GM23338 (cell line): ENCODE measurements around the gene GRID1. TPM values are rescaled to one million over a fixed set of nuclear protein-coding genes. Genes with fewer than 3 reads are reported as not detected.

Experiments used
- ATAC-seq: fragments of 200-7000 bp; cut with Tn5 transposase; 3 replicates; pipeline ENCODE4 v1.9.1; 2020
- DNase-seq: peaks from one replicate; pipeline ENCODE4 v3.0.0-alpha.2; 2015; ENCODE audit warnings: low spot score
- H2AFZ ChIP-seq: fragments of 200-600 bp; sonication (generic); 2 replicates; pipeline ENCODE4 v1.8.0; 2016; ENCODE audit warnings: antibody characterized with exemption, mild to moderate bottlenecking, moderate library complexity
- H3F3A ChIP-seq: fragments of 200-600 bp; sonication (generic); replicated peaks from 2 replicates; pipeline ENCODE4 v1.8.0; 2017; ENCODE audit warnings: antibody characterized with exemption, mixed run types, low read depth
- H3K27ac ChIP-seq: fragments of 200-600 bp; sonication (generic); 2 replicates; pipeline ENCODE4 v1.6.1; 2016; ENCODE audit warnings: low read depth
- H3K27me3 ChIP-seq: fragments of 200-600 bp; sonication (generic); 2 replicates; pipeline ENCODE4 v1.8.0; 2016; ENCODE audit warnings: mild to moderate bottlenecking, mixed run types, moderate library complexity; ENCODE audit not compliant: insufficient read depth
- H3K36me3 ChIP-seq: fragments of 200-600 bp; sonication (generic); 2 replicates; pipeline ENCODE4 v1.8.0; 2016; ENCODE audit warnings: mild to moderate bottlenecking; ENCODE audit not compliant: insufficient read depth
- H3K4me1 ChIP-seq: fragments of 200-600 bp; sonication (generic); 2 replicates; pipeline ENCODE4 v1.8.0; 2016; ENCODE audit warnings: mild to moderate bottlenecking, moderate library complexity; ENCODE audit not compliant: insufficient read depth
- H3K4me2 ChIP-seq: fragments of 200-600 bp; sonication (generic); 2 replicates; pipeline ENCODE4 v1.7.1; 2017; ENCODE audit warnings: mixed run types
- H3K4me3 ChIP-seq: fragments of 200-600 bp; sonication (generic); 2 replicates; pipeline ENCODE4 v1.6.1; 2016; ENCODE audit warnings: mixed run types
- H3K79me2 ChIP-seq: fragments of 200-600 bp; sonication (generic); replicated peaks from 2 replicates; pipeline ENCODE4 v1.8.0; 2017; ENCODE audit warnings: mild to moderate bottlenecking; ENCODE audit not compliant: insufficient read depth
- H3K9me2 ChIP-seq: fragments of 200-600 bp; sonication (generic); 2 replicates; pipeline ENCODE4 v1.8.0; 2017; ENCODE audit not compliant: insufficient read depth
- H4K20me1 ChIP-seq: fragments of 200-600 bp; sonication (generic); replicated peaks from 2 replicates; pipeline ENCODE4 v1.8.0; 2017; ENCODE audit warnings: mild to moderate bottlenecking; ENCODE audit not compliant: insufficient read depth
- H3K27ac Mint-ChIP-seq: 2 replicates; pipeline ENCODE4 v1.8.0; 2020; ENCODE audit warnings: inconsistent platforms, mild to moderate bottlenecking, moderate library complexity, mixed read lengths
- H3K27me3 Mint-ChIP-seq: 3 replicates; pipeline ENCODE4 v1.8.0; 2022; ENCODE audit warnings: low read depth, mild to moderate bottlenecking, moderate library complexity, mixed read lengths, inconsistent platforms; ENCODE audit not compliant: insufficient read depth, poor library complexity
- H3K36me3 Mint-ChIP-seq: 3 replicates; pipeline ENCODE4 v1.8.0; 2021; ENCODE audit warnings: low read depth, mild to moderate bottlenecking, inconsistent platforms, moderate library complexity, mixed read lengths
- H3K4me1 Mint-ChIP-seq: 3 replicates; pipeline ENCODE4 v1.8.0; 2020; ENCODE audit warnings: mild to moderate bottlenecking, inconsistent platforms, mixed read lengths
- H3K4me3 Mint-ChIP-seq: 3 replicates; pipeline ENCODE4 v1.8.0; 2021; ENCODE audit warnings: moderate library complexity, mild to moderate bottlenecking, inconsistent platforms, mixed read lengths
- H3K9me3 Mint-ChIP-seq: 3 replicates; pipeline ENCODE4 v1.8.0; 2020; ENCODE audit warnings: moderate library complexity, mild to moderate bottlenecking, inconsistent platforms, mixed read lengths
- CREB1 ChIP-seq: fragments of 250-450 bp; sonication (Bioruptor Pico); IDR thresholded peaks from 2 replicates; pipeline ENCODE4 v1.5.0; 2020; ENCODE audit warnings: low read depth, mild to moderate bottlenecking, moderate library complexity
- ETS1 ChIP-seq: IDR thresholded peaks from 2 replicates; pipeline ENCODE4 v1.6.1; 2016; ENCODE audit warnings: antibody characterized with exemption
- EZH2 ChIP-seq: fragments of 200-600 bp; sonication (generic); IDR thresholded peaks from one replicate; pipeline ENCODE4 v1.8.0; 2017; ENCODE audit warnings: antibody characterized with exemption, mild to moderate bottlenecking, low read depth; ENCODE audit not compliant: unreplicated experiment
- polyA plus RNA-seq: library from polyadenylated mRNA; unstranded; fragments of >200 nt; fragmentation: Nextera tagmentation; extraction: Ambion mirVana; gene quantifications from 2 replicates; pipeline ENCODE4 v1.2.1, GENCODE V29; 2016
- total RNA-seq: library from RNA; depleted of rRNA; stranded (reverse); fragments of >200 nt; shearing (Covaris generic); gene quantifications from 2 replicates; pipeline ENCODE4 v1.2.3, GENCODE V29; 2014
- TF ChIP-seq, protein P1 (sequence below): fragments of 250-450 bp; sonication (Bioruptor Pico); IDR thresholded peaks from 2 replicates; pipeline ENCODE4 v1.5.0; 2020; ENCODE audit warnings: mild to moderate bottlenecking, moderate library complexity

GRID1 gene
- total and polyA plus RNA-seq, 2 experiments from 2014 or later = 0.14 to 0.15 TPM

DNA sequence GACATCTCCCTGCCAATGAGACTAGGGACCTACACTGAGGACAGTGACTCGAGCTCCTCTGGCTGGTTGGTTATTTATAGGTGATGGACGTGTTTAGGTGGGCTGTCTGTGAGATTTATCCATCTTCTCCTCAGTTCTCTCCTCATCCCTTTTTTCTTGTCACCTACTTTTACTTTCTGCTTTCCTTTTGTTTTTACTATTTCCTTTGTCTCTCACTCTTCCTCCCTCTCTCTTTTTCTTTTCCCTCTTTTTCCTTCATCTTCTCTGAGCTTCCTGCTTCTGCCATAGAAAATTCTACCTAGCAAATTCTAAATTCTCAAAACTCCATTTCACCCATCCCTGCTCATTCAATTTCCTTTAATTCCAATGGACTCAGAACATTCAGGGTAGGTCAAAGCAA, 478.0 kb downstream of the GRID1 start:
- H3K27ac ChIP-seq = no peak overlapping the region
- no peaks in the 10 kb centered on the region for H3K9me2 ChIP-seq
- peaks cover 15% of the 10 kb centered on the region; the same call in 2 of the 3 replicates for H3K36me3 Mint-ChIP-seq
- DNase-seq (no peak), ATAC-seq (no peak)
- peaks cover 70% of the 10 kb centered on the region for H3K9me3 Mint-ChIP-seq
- H3K4me1 ChIP-seq = peaks cover 5% of the 10 kb centered on the region; the same call in 1 of the 2 replicates
- no peaks in the 10 kb centered on the region for H3K79me2 ChIP-seq
- H3F3A ChIP-seq = no peaks in the 10 kb centered on the region
- H3K36me3 ChIP-seq = no peaks in the 10 kb centered on the region
- H2AFZ ChIP-seq = no peak overlapping the region
- no peaks in the 10 kb centered on the region for H3K27me3 ChIP-seq
- no peak overlapping the region for H3K4me2 ChIP-seq
- no peak overlapping the region for H3K27ac Mint-ChIP-seq
- TF ChIP-seq CREB1 (CRISPR knock-in tag) = no peak
- TF ChIP-seq, protein P1, sequence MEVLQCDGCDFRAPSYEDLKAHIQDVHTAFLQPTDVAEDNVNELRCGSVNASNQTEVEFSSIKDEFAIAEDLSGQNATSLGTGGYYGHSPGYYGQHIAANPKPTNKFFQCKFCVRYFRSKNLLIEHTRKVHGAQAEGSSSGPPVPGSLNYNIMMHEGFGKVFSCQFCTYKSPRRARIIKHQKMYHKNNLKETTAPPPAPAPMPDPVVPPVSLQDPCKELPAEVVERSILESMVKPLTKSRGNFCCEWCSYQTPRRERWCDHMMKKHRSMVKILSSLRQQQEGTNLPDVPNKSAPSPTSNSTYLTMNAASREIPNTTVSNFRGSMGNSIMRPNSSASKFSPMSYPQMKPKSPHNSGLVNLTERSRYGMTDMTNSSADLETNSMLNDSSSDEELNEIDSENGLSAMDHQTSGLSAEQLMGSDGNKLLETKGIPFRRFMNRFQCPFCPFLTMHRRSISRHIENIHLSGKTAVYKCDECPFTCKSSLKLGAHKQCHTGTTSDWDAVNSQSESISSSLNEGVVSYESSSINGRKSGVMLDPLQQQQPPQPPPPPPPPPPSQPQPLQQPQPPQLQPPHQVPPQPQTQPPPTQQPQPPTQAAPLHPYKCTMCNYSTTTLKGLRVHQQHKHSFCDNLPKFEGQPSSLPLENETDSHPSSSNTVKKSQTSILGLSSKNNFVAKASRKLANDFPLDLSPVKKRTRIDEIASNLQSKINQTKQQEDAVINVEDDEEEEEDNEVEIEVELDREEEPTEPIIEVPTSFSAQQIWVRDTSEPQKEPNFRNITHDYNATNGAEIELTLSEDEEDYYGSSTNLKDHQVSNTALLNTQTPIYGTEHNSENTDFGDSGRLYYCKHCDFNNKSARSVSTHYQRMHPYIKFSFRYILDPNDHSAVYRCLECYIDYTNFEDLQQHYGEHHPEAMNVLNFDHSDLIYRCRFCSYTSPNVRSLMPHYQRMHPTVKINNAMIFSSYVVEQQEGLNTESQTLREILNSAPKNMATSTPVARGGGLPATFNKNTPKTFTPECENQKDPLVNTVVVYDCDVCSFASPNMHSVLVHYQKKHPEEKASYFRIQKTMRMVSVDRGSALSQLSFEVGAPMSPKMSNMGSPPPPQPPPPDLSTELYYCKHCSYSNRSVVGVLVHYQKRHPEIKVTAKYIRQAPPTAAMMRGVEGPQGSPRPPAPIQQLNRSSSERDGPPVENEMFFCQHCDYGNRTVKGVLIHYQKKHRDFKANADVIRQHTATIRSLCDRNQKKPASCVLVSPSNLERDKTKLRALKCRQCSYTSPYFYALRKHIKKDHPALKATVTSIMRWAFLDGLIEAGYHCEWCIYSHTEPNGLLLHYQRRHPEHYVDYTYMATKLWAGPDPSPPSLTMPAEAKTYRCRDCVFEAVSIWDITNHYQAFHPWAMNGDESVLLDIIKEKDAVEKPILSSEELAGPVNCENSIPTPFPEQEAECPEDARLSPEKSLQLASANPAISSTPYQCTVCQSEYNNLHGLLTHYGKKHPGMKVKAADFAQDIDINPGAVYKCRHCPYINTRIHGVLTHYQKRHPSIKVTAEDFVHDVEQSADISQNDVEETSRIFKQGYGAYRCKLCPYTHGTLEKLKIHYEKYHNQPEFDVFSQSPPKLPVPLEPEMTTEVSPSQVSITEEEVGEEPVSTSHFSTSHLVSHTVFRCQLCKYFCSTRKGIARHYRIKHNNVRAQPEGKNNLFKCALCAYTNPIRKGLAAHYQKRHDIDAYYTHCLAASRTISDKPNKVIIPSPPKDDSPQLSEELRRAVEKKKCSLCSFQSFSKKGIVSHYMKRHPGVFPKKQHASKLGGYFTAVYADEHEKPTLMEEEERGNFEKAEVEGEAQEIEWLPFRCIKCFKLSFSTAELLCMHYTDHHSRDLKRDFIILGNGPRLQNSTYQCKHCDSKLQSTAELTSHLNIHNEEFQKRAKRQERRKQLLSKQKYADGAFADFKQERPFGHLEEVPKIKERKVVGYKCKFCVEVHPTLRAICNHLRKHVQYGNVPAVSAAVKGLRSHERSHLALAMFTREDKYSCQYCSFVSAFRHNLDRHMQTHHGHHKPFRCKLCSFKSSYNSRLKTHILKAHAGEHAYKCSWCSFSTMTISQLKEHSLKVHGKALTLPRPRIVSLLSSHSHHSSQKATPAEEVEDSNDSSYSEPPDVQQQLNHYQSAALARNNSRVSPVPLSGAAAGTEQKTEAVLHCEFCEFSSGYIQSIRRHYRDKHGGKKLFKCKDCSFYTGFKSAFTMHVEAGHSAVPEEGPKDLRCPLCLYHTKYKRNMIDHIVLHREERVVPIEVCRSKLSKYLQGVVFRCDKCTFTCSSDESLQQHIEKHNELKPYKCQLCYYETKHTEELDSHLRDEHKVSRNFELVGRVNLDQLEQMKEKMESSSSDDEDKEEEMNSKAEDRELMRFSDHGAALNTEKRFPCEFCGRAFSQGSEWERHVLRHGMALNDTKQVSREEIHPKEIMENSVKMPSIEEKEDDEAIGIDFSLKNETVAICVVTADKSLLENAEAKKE = no peak
- no peak for TF ChIP-seq ETS1
- no peak for TF ChIP-seq EZH2
- no peak overlapping the region for H3K4me3 Mint-ChIP-seq
- peaks cover 8% of the 10 kb centered on the region; the same call in 2 of the 3 replicates for H3K4me1 Mint-ChIP-seq
- H3K4me3 ChIP-seq = no peak overlapping the region
- H4K20me1 ChIP-seq = no peaks in the 10 kb centered on the region
- H3K27me3 Mint-ChIP-seq = no peaks in the 10 kb centered on the region

GRCh38 chr10:85888004-85888403, 478.6 kb downstream of the GRID1 start:
- Mint-ChIP-seq H3K4me1 (peaks cover 8% of the 10 kb centered on the region; the same call in 2 of the 3 replicates), H3K36me3 (peaks cover 15% of the 10 kb centered on the region; the same call in 2 of the 3 replicates), H3K4me3 (no peak overlapping the region), H3K27me3 (no peaks in the 10 kb centered on the region), H3K9me3 (peaks cover 71% of the 10 kb centered on the region), H3K27ac (no peak overlapping the region)
- no peak overlapping the region for H2AFZ ChIP-seq
- H3K27me3 ChIP-seq = no peaks in the 10 kb centered on the region
- ATAC-seq (no peak), DNase-seq (no peak)
- H3F3A ChIP-seq = no peaks in the 10 kb centered on the region
- no peaks in the 10 kb centered on the region for H4K20me1 ChIP-seq
- peaks cover 5% of the 10 kb centered on the region; the same call in 1 of the 2 replicates for H3K4me1 ChIP-seq
- no peaks in the 10 kb centered on the region for H3K36me3 ChIP-seq
- H3K4me3 ChIP-seq = no peak overlapping the region
- H3K4me2 ChIP-seq = no peak overlapping the region
- H3K79me2 ChIP-seq = no peaks in the 10 kb centered on the region
- H3K9me2 ChIP-seq = no peaks in the 10 kb centered on the region
- H3K27ac ChIP-seq = no peak overlapping the region
- no peak for TF ChIP-seq CREB1 (CRISPR knock-in tag)
- TF ChIP-seq, protein P1 = no peak
